ENCODE measurements around the gene NAGA.

DNA sequence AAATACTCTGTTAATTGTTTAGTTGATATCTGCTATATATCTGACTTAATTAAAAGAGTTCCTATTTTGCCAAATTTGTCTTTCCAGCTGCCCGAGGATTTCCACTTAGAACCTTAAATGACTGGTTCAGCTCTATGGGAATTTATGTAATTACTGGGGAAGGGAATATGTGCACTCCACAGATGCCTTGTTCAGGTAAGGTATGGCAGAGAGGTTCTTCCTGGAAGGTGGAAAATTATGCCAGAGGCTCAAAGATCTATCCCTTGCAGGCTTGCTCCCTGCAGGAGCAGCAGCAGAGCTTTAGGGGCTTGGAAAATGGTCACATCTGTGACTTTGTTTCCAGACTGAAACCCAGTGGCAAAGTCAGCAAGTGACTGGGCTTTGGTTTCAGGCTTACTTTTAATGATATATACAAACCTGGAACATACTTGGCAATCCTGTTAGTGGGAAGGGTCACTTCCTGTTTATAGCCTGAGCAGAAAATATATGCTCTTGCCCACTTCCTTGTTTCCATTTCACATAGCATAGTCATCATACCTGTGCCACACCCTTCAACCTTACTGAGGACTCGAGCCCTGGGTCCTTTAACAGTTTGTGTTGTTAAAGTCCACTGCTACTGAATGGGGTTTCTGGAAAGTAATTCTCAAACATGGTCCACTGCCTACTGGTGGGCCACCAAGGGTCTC lies 48.3 kb downstream of the NAGA start:
- TF ChIP-seq, protein P1, sequence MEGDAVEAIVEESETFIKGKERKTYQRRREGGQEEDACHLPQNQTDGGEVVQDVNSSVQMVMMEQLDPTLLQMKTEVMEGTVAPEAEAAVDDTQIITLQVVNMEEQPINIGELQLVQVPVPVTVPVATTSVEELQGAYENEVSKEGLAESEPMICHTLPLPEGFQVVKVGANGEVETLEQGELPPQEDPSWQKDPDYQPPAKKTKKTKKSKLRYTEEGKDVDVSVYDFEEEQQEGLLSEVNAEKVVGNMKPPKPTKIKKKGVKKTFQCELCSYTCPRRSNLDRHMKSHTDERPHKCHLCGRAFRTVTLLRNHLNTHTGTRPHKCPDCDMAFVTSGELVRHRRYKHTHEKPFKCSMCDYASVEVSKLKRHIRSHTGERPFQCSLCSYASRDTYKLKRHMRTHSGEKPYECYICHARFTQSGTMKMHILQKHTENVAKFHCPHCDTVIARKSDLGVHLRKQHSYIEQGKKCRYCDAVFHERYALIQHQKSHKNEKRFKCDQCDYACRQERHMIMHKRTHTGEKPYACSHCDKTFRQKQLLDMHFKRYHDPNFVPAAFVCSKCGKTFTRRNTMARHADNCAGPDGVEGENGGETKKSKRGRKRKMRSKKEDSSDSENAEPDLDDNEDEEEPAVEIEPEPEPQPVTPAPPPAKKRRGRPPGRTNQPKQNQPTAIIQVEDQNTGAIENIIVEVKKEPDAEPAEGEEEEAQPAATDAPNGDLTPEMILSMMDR (IDR thresholded peaks at IDR 0.05) = no peak
- no peak for TF ChIP-seq ZFX (IDR thresholded peaks at IDR 0.05; ENCODE audit: borderline replicate concordance)

All from 22Rv1 (cell line).